ENCODE results near the gene ANKS3.
A peak's percentile ranks its signal among the peaks of the same experiment; 100 is the strongest.

The ANKS3 gene

DNA sequence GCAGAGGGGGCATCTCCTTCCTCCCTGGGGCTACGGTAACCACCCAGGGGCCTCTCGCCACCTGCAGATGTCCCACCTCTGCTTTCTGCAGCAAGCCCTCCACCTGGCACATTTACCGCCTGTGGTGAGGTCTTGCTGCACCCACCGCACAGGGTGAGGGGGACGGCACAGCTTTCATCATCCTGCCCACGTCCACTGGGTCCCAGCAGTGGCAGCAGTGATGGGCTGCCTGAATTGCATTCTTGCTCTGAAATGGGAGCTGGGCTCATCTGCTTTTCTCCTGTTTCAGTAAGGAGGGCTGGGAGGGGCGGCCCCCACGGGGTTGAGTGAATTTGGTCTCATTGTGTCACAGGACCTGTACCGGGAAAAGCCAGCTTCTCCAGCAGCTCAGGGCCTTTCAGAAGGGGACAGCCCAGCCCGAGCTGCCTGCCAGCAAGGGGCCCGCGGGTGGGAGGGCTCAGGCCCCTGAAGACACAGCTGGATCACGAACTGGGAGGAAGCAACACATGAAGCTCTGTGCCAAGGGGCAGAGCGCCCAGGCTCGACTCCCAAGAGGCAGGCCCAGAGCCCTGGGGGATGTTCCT is 13.0 kb upstream of the ANKS3 start:
- TF ChIP-seq ZNF513 (tag by site-specific recombination; IDR thresholded peaks at IDR 0.05) = 0 out of 2 replicates have a peak, but pooled peaks have one; percentile 44
- peak; percentile 60 for TF ChIP-seq ZIC2 (tag by site-specific recombination; IDR thresholded peaks at IDR 0.05)
- TF ChIP-seq ZNF146 (tag by site-specific recombination; IDR thresholded peaks at IDR 0.05) = no peak
- H3K27ac ChIP-seq (ENCODE audit: extremely low read depth, low read depth, low read length) = no peak overlapping the region
- H3K4me3 ChIP-seq (ENCODE audit: low read depth, low read length) = no peak overlapping the region
- H3K4me1 ChIP-seq (ENCODE audit: control insufficient read depth, insufficient read depth, low read length) = no peaks in the 10 kb centered on the region
- peaks cover 0 to 27% of the 10 kb centered on the region in 2 experiments; a peak in 2 of 3 replicates for H3K36me3 ChIP-seq (ENCODE audit: control insufficient read depth in 2 of 2, insufficient read depth in 1 of 2, low read length in 2 of 2)
- POLR2A ChIA-PET = interaction anchor here (0.9 to 2.0 kb wide), 3 partner anchors 10 to 15 kb away, joined by 3 to 12 read pairs (median 8); partner anchors contain the start of genes ANKS3 and DNAAF8
- H3K9me3 ChIP-seq (ENCODE audit: control insufficient read depth, insufficient read depth, low read depth, low read length) = no peaks in the 10 kb centered on the region
- CTCF ChIA-PET = interaction anchor here (0.5 kb wide), 1 partner anchor 94 kb away, joined by 3 read pairs; no protein-coding TSS in a partner anchor

DNA sequence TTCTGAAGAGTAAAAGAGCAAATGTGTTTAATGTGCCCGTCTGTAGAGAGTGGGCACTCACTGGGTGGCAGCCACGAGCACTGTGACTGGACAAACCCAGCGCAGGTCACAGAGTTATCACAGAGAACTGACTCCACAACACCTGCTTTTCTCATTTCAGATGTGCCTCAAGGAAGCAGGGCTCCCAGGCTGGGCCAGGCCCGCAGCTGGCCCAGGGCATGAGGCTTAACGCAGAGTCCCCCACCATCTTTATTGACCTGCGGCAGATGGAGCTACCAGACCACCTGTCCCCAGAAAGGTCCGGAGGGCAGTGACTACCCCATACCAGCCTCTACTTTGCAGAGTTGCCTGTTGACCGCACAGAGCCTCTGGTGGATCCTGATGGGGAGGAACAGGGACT is 12.1 kb upstream of the ANKS3 start:
- CTCF ChIA-PET = no interaction called here

GRCh38 chr16:4745274-4745569 is 11.2 kb upstream of the ANKS3 start:
- TF ChIP-seq ZNF146 (tag by site-specific recombination; IDR thresholded peaks at IDR 0.05) = no peak
- TF ChIP-seq PRDM10 (tag by site-specific recombination; IDR thresholded peaks at IDR 0.05) = 0 out of 2 replicates have a peak, but pooled peaks have one; percentile 23
- ChIA-PET CTCF (no interaction called here), POLR2A (interaction anchor here (1.7 kb wide), 1 partner anchor 11 kb away, joined by 5 read pairs; the partner anchor contains the start of genes ANKS3 and DNAAF8)
- Histone ChIP-seq H3K9me3 (ENCODE audit: control insufficient read depth, insufficient read depth, low read depth, low read length) (no peaks in the 10 kb centered on the region), H3K4me3 (ENCODE audit: low read depth, low read length) (no peak overlapping the region), H3K27ac (ENCODE audit: extremely low read depth, low read depth, low read length) (no peak overlapping the region), H3K4me1 (ENCODE audit: control insufficient read depth, insufficient read depth, low read length) (no peaks in the 10 kb centered on the region), H3K36me3 (ENCODE audit: control insufficient read depth in 2 of 2, insufficient read depth in 1 of 2, low read length in 2 of 2) (peaks cover 0 to 9% of the 10 kb centered on the region in 2 experiments; a peak in 2 of 3 replicates)

More for the DNA sequence above, 12.1 kb upstream of the ANKS3 start:
- peaks cover 0 to 18% of the 10 kb centered on the region in 2 experiments; a peak in 2 of 3 replicates for H3K36me3 ChIP-seq (ENCODE audit: control insufficient read depth in 2 of 2, insufficient read depth in 1 of 2, low read length in 2 of 2)
- no peak overlapping the region for H3K4me3 ChIP-seq (ENCODE audit: low read depth, low read length)
- no peak overlapping the region for H3K27ac ChIP-seq (ENCODE audit: extremely low read depth, low read depth, low read length)
- TF ChIP-seq ZNF16 (tag by site-specific recombination; IDR thresholded peaks at IDR 0.05; ENCODE audit: low read depth) (no peak), TCF7L2 (IDR thresholded peaks at IDR 0.05; ENCODE audit: borderline replicate concordance, low read depth, low read length) (no peak), ZNF610 (tag by site-specific recombination; IDR thresholded peaks at IDR 0.05; ENCODE audit: borderline replicate concordance) (no peak), INSM2 (tag by site-specific recombination; IDR thresholded peaks at IDR 0.05) (no peak), ZNF37A (tag by site-specific recombination; IDR thresholded peaks at IDR 0.05) (no peak), ZNF10 (tag by site-specific recombination; IDR thresholded peaks at IDR 0.05) (no peak)
- TF ChIP-seq, protein P1, sequence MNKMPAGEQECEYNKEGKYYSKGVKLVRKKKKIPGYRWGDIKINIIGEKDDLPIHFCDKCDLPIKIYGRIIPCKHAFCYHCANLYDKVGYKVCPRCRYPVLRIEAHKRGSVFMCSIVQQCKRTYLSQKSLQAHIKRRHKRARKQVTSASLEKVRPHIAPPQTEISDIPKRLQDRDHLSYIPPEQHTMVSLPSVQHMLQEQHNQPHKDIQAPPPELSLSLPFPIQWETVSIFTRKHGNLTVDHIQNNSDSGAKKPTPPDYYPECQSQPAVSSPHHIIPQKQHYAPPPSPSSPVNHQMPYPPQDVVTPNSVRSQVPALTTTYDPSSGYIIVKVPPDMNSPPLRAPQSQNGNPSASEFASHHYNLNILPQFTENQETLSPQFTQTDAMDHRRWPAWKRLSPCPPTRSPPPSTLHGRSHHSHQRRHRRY (tag by site-specific recombination; IDR thresholded peaks at IDR 0.05) = no peak
- H3K9me3 ChIP-seq (ENCODE audit: control insufficient read depth, insufficient read depth, low read depth, low read length) = no peaks in the 10 kb centered on the region
- POLR2A ChIA-PET = interaction anchor here (2.0 kb wide), 1 partner anchor 12 kb away, joined by 12 read pairs; the partner anchor contains the start of genes ANKS3 and DNAAF8
- no peaks in the 10 kb centered on the region for H3K4me1 ChIP-seq (ENCODE audit: control insufficient read depth, insufficient read depth, low read length)
